Measurements from ENCODE around the gene ASMTL. TPM values are rescaled to one million over a fixed set of nuclear protein-coding genes. Genes with fewer than 3 reads are reported as not detected.
"Not testable (repeated sequence)": the region's sequence is repeated elsewhere in the genome, so short reads cannot be mapped to it uniquely, and the experiment has no call there.

The ASMTL gene
- total RNA-seq, 1 donor from 2014 or later, result 13.5 TPM

- DNase-seq (ENCODE audit: low spot score), result no peak
Observed at GRCh38 chrX:1388651-1389050, 64.1 kb downstream of the ASMTL start.

GRCh38 chrX:1387141-1387776, 65.5 kb downstream of the ASMTL start:
- DNase-seq (ENCODE audit: low spot score), result no peak

GRCh38 chrX:1386338-1387127, 66.2 kb downstream of the ASMTL start:
- no peak for DNase-seq (ENCODE audit: low spot score)

GRCh38 chrX:1385253-1386223, 67.2 kb downstream of the ASMTL start:
- DNase-seq (ENCODE audit: low spot score), result no peak

GRCh38 chrX:1384658-1385252, 68.0 kb downstream of the ASMTL start:
- no peak for DNase-seq (ENCODE audit: low spot score)

GRCh38 chrX:1380672-1381233, 72.0 kb downstream of the ASMTL start:
- no peak for DNase-seq (ENCODE audit: low spot score)

- no peak for DNase-seq (ENCODE audit: low spot score)
Observed at GRCh38 chrX:1378306-1378759, 74.4 kb downstream of the ASMTL start.

- no peak for DNase-seq (ENCODE audit: low spot score)
Observed at GRCh38 chrX:1368385-1368698, 84.4 kb downstream of the ASMTL start.

GRCh38 chrX:1366363-1366762, 86.3 kb downstream of the ASMTL start:
- DNase-seq (ENCODE audit: low spot score), result not testable (repeated sequence)

GRCh38 chrX:1361910-1362309, 90.8 kb downstream of the ASMTL start:
- DNase-seq (ENCODE audit: low spot score), result no peak

- DNase-seq (ENCODE audit: low spot score), result no peak
Observed at GRCh38 chrX:1361275-1361674, 91.4 kb downstream of the ASMTL start.

- DNase-seq (ENCODE audit: low spot score), result no peak
Observed at GRCh38 chrX:1360171-1360570, 92.5 kb downstream of the ASMTL start.

GRCh38 chrX:1359477-1359873, 93.2 kb downstream of the ASMTL start:
- DNase-seq (ENCODE audit: low spot score), result no peak

- no peak for DNase-seq (ENCODE audit: low spot score)
Observed at GRCh38 chrX:1358793-1359476, 93.8 kb downstream of the ASMTL start.

GRCh38 chrX:1357993-1358392, 94.7 kb downstream of the ASMTL start:
- no peak for DNase-seq (ENCODE audit: low spot score)

- DNase-seq (ENCODE audit: low spot score), result no peak
Observed at GRCh38 chrX:1355131-1356046, 97.3 kb downstream of the ASMTL start.

- no peak for DNase-seq (ENCODE audit: low spot score)
Observed at GRCh38 chrX:1354036-1355019, 98.4 kb downstream of the ASMTL start.
